Activated T-cell treated with anti-CD3 and anti-CD28 coated beads, Interleukin-2, amount 50 U/mL, for 1 hour (primary cell): ENCODE measurements around the gene GALNT7.
"Not testable (repeated sequence)": the region's sequence is repeated elsewhere in the genome, so short reads cannot be mapped to it uniquely, and the experiment has no call there.

Source experiments
- DNase-seq: peaks from one replicate; pipeline ENCODE4 v3.0.0-alpha.2; 2020

The GALNT7 gene, protein sequence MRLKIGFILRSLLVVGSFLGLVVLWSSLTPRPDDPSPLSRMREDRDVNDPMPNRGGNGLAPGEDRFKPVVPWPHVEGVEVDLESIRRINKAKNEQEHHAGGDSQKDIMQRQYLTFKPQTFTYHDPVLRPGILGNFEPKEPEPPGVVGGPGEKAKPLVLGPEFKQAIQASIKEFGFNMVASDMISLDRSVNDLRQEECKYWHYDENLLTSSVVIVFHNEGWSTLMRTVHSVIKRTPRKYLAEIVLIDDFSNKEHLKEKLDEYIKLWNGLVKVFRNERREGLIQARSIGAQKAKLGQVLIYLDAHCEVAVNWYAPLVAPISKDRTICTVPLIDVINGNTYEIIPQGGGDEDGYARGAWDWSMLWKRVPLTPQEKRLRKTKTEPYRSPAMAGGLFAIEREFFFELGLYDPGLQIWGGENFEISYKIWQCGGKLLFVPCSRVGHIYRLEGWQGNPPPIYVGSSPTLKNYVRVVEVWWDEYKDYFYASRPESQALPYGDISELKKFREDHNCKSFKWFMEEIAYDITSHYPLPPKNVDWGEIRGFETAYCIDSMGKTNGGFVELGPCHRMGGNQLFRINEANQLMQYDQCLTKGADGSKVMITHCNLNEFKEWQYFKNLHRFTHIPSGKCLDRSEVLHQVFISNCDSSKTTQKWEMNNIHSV

GRCh38 chr4:173168396-173169177 lies at the start of gene GALNT7:
TSS of gene GALNT7 (plus strand) at chr4:173168811. CDS start at chr4:173168836, 25 bp downstream.
- peak; percentile 64 for DNase-seq

GRCh38 chr4:173118819-173119218 lies 49.8 kb upstream of the GALNT7 start:
- DNase-seq, result not testable (repeated sequence)

- DNase-seq, result no peak
Observed at GRCh38 chr4:173119818-173120217, 48.8 kb upstream of the GALNT7 start.

GRCh38 chr4:173121076-173121561 lies 47.5 kb upstream of the GALNT7 start:
- no peak for DNase-seq

GRCh38 chr4:173124209-173124865 lies 44.3 kb upstream of the GALNT7 start:
- no peak for DNase-seq

DNA sequence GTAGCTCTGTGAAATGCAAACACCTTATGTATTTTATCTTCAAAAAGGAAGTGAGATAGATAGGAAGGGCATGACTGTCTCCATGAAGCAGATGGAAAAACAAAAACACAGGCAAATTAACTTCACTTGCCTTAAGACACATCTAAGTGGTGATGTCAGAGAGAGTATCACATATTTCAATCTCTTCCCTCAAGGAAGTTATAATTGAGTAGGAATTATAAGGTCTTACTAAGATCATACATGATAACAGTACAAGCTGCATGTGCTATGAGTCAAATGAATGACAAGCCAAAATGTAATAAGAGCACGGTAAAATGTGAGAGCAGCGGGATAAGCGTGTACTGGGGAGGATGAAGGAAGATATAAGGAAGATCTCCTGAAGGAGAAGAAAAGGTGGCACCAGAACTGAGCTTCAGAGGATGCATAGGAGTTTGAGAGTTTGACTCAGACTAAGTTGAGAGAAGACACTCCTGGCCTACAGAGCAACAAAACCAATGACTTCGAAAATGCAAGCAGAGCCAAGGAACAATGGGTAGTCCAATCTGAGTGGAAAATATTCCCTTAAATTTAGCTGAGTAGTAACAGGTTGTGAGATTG lies 43.3 kb upstream of the GALNT7 start:
- no peak for DNase-seq

GRCh38 chr4:173128199-173128890 lies 40.3 kb upstream of the GALNT7 start:
- no peak for DNase-seq

- DNase-seq, result no peak
Observed at GRCh38 chr4:173130687-173131086, 37.9 kb upstream of the GALNT7 start.

- no peak for DNase-seq
Observed at GRCh38 chr4:173134426-173134825, 34.2 kb upstream of the GALNT7 start.

DNA sequence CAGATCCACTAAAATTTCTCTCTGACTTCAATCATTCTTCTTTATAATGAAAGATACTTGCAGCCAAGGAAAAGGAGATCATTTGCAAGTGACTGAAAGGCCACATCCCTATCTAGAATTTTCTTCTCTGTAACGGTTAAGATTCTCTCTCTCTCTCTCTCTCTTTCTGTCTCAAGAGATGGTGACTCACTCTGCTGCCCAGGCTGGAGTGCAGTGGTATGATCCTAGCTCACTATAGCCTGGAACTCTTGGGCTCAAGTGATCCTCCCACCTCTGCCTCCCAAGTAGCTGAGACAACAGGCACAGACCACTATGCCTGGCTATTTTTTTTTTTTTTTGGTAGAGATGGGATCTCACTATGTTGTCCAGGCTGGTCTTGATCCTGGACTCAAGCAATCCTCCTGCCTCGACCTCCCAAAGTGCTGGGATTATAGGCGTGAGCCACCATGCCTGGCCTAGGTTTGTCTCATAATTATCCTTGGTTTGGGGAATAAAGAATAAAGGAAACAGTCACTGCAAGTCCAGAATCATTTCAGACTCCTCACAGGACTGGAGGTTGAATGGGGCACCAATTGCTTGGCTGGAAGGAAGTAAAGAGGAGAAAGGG lies 33.3 kb upstream of the GALNT7 start:
- DNase-seq, result no peak

- DNase-seq, result no peak
Observed at GRCh38 chr4:173138624-173139023, 30.0 kb upstream of the GALNT7 start.

DNA sequence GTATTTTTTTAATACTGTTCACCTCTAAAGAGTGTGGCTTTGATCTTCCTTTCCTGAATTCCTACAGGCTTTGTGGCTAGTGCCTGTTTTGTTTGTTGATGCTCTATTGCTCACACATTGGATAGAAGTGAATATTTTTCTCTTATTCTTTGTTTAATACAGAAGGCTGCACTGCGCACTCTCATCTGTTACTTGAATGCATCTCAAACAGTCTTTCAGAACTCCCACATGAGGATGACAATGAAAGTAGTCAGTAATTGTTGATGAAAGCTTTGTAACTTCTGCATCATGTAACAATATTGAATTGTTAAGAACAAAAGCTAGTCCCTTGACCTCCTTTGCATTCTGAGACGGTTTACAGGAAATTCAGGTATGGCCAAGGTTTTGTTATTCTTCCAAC lies 29.1 kb upstream of the GALNT7 start:
- no peak for DNase-seq

- no peak for DNase-seq
Observed at GRCh38 chr4:173145131-173145530, 23.5 kb upstream of the GALNT7 start.

DNA sequence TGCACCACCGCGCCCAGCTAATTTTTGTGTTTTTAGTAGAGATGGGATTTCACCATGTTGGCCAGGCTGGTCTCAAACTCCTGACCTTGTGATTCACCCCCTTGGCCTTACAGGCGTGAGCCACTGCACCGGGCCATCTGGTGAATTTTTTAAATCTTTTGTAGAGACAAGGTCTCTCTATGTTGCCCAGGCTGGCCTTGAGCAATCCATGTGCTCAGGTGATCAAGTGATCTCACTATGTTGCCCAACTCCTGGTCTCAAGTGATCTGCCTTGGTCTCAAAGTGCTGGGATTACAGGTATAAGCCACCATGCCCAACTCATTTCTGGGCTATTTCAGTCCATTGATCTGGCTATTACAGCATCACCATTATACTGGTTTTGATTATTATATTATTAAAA lies 22.2 kb upstream of the GALNT7 start:
- DNase-seq, result no peak

DNA sequence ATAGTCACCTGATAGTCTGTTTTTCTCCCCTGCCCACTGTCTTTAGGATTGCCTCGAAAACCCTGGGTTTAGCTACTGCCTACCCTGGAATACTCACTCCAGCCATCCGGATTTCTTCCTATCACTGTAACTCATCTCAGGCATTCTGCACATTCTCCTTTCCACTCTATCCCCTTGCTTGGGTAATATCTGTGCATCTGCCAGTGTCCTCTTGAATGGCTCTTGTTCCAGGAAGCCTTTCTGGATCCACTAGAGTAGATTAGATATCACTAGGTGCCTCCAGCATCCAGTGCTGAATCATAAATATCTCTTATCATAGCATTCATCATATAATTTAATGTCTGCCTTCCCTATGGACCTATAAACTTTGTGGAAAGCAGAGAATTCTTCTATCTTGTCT lies 17.1 kb upstream of the GALNT7 start:
- DNase-seq, result no peak

- DNase-seq, result no peak
Observed at GRCh38 chr4:173152104-173152503, 16.5 kb upstream of the GALNT7 start.

DNA sequence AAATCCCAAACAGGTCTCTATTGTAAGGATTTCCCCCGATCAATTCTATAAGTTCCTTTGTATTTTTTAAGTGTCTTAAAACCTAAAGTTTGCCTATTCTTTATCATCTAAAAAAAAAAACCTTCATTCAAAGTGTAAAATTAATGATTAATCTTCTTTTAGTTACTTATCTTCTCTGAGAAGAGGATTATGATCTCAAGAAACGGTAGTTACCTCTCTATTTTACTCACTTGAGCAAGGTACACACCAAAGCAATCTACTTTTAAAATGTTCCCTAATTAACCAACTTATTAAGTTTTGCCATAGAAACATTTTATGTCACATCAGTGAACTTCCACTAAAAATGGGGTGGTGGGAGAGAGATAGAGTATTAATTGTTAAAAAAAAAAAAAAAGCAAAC lies 15.2 kb upstream of the GALNT7 start:
- no peak for DNase-seq

GRCh38 chr4:173159791-173160190 lies 8.8 kb upstream of the GALNT7 start:
- DNase-seq, result no peak

DNA sequence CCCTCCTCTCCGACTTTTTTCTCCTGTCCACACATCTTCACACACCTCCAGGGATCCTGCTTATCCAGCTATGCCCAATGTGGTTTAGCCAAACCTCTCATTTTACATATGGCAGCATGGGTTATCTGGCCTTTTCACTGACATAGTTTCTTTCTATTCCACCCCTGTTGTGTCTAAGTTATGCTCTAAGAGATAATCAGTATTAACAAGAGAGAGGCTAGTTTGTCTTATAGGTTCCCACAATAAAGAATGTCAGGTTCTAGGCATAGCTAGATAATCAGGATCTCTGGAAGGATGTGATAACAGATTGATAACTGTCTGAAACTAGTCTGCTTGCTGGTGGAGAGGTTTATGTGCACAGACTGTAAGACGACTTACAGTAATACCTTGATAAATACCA lies 7.7 kb upstream of the GALNT7 start:
- no peak for DNase-seq

DNA sequence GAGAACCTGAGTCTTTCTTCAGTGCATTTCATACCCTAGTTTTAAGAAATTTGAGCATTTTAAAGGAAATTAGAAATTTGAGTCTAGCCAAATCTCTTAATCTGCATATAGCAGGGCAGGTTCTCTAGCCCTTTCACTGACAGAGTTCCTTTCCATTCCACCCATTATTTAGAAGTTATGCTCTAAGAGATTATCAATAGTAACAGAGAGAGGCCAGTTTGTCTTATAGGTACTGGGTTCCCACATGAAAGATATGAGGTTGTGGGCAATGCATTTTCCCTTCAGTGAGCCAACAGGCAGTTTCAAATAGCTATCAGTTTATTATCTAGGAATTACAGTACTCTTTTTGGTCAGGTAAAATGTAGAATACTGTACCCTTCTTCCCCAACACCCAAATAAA lies 7.3 kb upstream of the GALNT7 start:
- DNase-seq, result no peak

DNA sequence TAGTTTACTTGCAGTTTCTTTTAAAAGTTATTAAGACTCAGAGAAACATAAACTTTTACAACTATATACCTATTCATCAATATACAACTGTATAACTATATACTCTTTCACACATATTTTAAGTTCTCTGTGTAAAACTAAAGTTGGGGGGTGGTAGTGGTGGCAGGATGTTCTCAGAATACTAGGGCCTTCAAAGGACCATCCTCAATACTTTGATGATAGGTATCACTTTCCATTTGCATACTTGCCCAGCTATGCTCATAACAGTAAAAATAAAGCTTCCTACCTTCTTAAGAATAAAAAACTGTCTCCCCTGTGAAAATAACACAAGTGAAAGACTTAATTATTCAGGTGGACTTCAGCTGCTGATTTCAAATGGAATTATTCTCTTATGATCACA lies 2.9 kb upstream of the GALNT7 start:
- no peak for DNase-seq

DNA sequence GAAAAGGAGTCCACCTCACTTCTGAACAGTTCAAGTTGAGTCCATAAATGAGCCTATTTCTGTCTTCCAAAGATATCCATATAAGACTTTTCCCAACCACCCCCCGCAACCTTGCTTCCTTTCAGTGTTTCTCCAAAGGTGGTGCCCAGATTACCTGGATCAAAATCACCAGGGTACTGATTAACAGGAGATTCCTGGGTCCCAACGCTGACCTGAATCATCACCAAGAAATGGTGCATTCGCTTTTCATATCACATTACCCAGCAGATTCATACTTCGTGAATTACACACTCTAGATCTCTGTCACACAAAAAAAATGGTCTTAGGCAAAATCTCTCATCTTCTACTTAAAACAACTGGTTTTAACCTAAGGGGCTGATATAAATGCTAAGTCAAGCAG lies 2.1 kb upstream of the GALNT7 start:
- DNase-seq, result no peak
